HCT116 (cell line): Measurements from ENCODE around the gene STPG3. TPM values are rescaled to one million over a fixed set of nuclear protein-coding genes. Genes with fewer than 3 reads are reported as not detected.
A peak's percentile ranks its signal among the peaks of the same experiment; 100 is the strongest.
"Not testable (repeated sequence)": the region's sequence is repeated elsewhere in the genome, so short reads cannot be mapped to it uniquely, and the experiment has no call there.

Source experiments
- ATAC-seq: fragments of 200-7000 bp; cut with Tn5 transposase; 2 replicates; pipeline ENCODE4 v1.9.1; 2020; ENCODE audit warnings: mild to moderate bottlenecking, moderate library complexity
- BruUV-seq: library from RNA; stranded (reverse); fragments of 400-500 nt; replicated peaks from 2 replicates; lab custom pipeline; 2021; lab: Mats Ljungman, UMichigan
- CTCF ChIA-PET: fragments of 300-600 bp; sonication (Branson Sonifier 250); formaldehyde crosslinking; loops from one replicate; lab custom pipeline; 2021; ENCODE audit warnings: antibody characterized with exemption; lab: Charles Lee
- POLR2A ChIA-PET: fragments of 300-600, 350-600 bp; sonication (Branson Sonifier 250); formaldehyde crosslinking; loops from one replicate; lab custom pipeline; 2021; ENCODE audit warnings: antibody characterized with exemption; lab: Charles Lee
- RAD21 ChIA-PET, 2 experiments: fragments of 300-600 bp; sonication (Branson Sonifier 250); formaldehyde crosslinking; loops; one replicate each; lab custom pipeline; 2023; ENCODE audit warnings: low total read pairs in 2 of 2; ENCODE audit not compliant: uncharacterized antibody in 2 of 2, unreplicated experiment in 2 of 2, low non-redundant PET in 1 of 2; lab: Charles Lee
- DNase-seq: peaks from one replicate; pipeline ENCODE4 v3.0.0-alpha.2; 2010; ENCODE audit warnings: low read depth, low spot score
- H2AFZ ChIP-seq: fragments of 200-600 bp; shearing (Covaris generic), sonication (generic); 2 replicates; pipeline ENCODE4 v1.6.1; 2017; ENCODE audit warnings: low read depth, mixed run types, mixed read lengths, antibody characterized with exemption, low read length; ENCODE audit not compliant: poor library complexity, severe bottlenecking
- H3K27ac ChIP-seq: 2 replicates; pipeline ENCODE4 v1.5.1; 2012; ENCODE audit warnings: low read depth, low read length
- H3K27me3 ChIP-seq: fragments of 200-600 bp; sonication (generic); 2 replicates; pipeline ENCODE4 v1.6.1; 2016; ENCODE audit warnings: mixed run types, low read length, mixed read lengths; ENCODE audit not compliant: insufficient read depth
- H3K36me3 ChIP-seq, 2 experiments: fragments of 200-500 bp in 1 of 2; fragments of 200-600 bp in 1 of 2; sonication (Bioruptor generic) in 1 of 2; sonication (generic) in 1 of 2; 2 replicates each; pipeline versions ENCODE4 v1.5.1 to v1.6.1; 2014 to 2016; ENCODE audit warnings: low read length in 2 of 2, inconsistent platforms in 1 of 2, mixed read lengths in 1 of 2, mixed run types in 1 of 2; ENCODE audit not compliant: insufficient read depth in 2 of 2, control insufficient read depth in 1 of 2
- H3K4me1 ChIP-seq, 2 experiments: fragments of 200-600 bp in 1 of 2; sonication (generic) in 1 of 2; 2 replicates each; pipeline versions ENCODE4 v1.5.1 to v1.6.1; 2012 to 2017; ENCODE audit warnings: low read length in 2 of 2, inconsistent platforms in 1 of 2, mild to moderate bottlenecking in 1 of 2, mixed read lengths in 1 of 2, mixed run types in 1 of 2, moderate library complexity in 1 of 2; ENCODE audit not compliant: insufficient read depth in 2 of 2, control insufficient read depth in 1 of 2
- H3K4me2 ChIP-seq: fragments of 200-600 bp; sonication (generic); 2 replicates; pipeline ENCODE4 v1.6.1; 2017; ENCODE audit warnings: mixed run types, low read length, mixed read lengths
- H3K4me3 ChIP-seq, 2 experiments: fragments of 200-600 bp in 1 of 2; sonication (generic) in 1 of 2; replicated peaks in 1 of 2; 2 replicates each; pipeline ENCODE4 v1.5.1; 2011 to 2016; ENCODE audit warnings: low read length in 2 of 2, control low read depth in 1 of 2, low read depth in 1 of 2, mild to moderate bottlenecking in 1 of 2, mixed read lengths in 1 of 2, mixed run types in 1 of 2
- H3K79me2 ChIP-seq: fragments of 200-600 bp; sonication (generic); 2 replicates; pipeline ENCODE4 v1.6.1; 2017; ENCODE audit warnings: mild to moderate bottlenecking, mixed run types, low read length, moderate library complexity, mixed read lengths; ENCODE audit not compliant: insufficient read depth
- H3K9ac ChIP-seq: fragments of 200-600 bp; sonication (generic); 2 replicates; pipeline ENCODE4 v1.6.1; 2016; ENCODE audit warnings: low read length, mixed read lengths
- H3K9me2 ChIP-seq: fragments of 200-600 bp; sonication (generic), shearing (Covaris generic); 2 replicates; pipeline ENCODE4 v1.6.1; 2017; ENCODE audit warnings: mixed run types, mild to moderate bottlenecking, moderate library complexity; ENCODE audit not compliant: insufficient read depth
- H3K9me3 ChIP-seq, 2 experiments: fragments of 200-500 bp in 1 of 2; fragments of 200-600 bp in 1 of 2; sonication (Bioruptor generic) in 1 of 2; sonication (generic) in 1 of 2; 2 replicates each; pipeline ENCODE4 v1.6.1; 2014 to 2017; ENCODE audit warnings: low read length in 2 of 2, mixed read lengths in 2 of 2, inconsistent platforms in 1 of 2, low read depth in 1 of 2, mild to moderate bottlenecking in 1 of 2, mixed run types in 1 of 2, moderate library complexity in 1 of 2; ENCODE audit not compliant: control insufficient read depth in 1 of 2, insufficient read depth in 1 of 2
- H4K20me1 ChIP-seq: fragments of 200-600 bp; sonication (generic), shearing (Covaris generic); 2 replicates; pipeline ENCODE4 v1.6.1; 2017; ENCODE audit warnings: mixed run types, mild to moderate bottlenecking, moderate library complexity; ENCODE audit not compliant: insufficient read depth
- CBX3 ChIP-seq: IDR thresholded peaks from 2 replicates; pipeline ENCODE4 v1.6.1; 2012; ENCODE audit warnings: low read depth
- CEBPB ChIP-seq: IDR thresholded peaks from 2 replicates; pipeline ENCODE4 v1.6.1; 2012; ENCODE audit warnings: low read depth
- ELF1 ChIP-seq: IDR thresholded peaks from 2 replicates; pipeline ENCODE4 v1.6.1; 2012; ENCODE audit warnings: low read depth, borderline replicate concordance
- EZH2 ChIP-seq: fragments of 200-600 bp; sonication (generic); IDR thresholded peaks from 2 replicates; pipeline ENCODE4 v1.6.1; 2017; ENCODE audit warnings: antibody characterized with exemption, mixed run types
- FOSL1 ChIP-seq: IDR thresholded peaks from 2 replicates; pipeline ENCODE4 v1.6.1; 2012; ENCODE audit warnings: low read depth
- RAD21 ChIP-seq: IDR thresholded peaks from 2 replicates; pipeline ENCODE4 v1.6.1; 2012; ENCODE audit warnings: low read depth, mild to moderate bottlenecking
- SP1 ChIP-seq: IDR thresholded peaks from 2 replicates; pipeline ENCODE4 v1.6.1; 2012; ENCODE audit warnings: low read depth
- SRF ChIP-seq: IDR thresholded peaks from 2 replicates; pipeline ENCODE4 v1.6.1; 2012; ENCODE audit warnings: low read depth
- YY1 ChIP-seq: IDR thresholded peaks from 2 replicates; pipeline ENCODE4 v1.6.1; 2011; ENCODE audit warnings: low read length, low read depth, moderate library complexity, mild to moderate bottlenecking; ENCODE audit not compliant: insufficient replicate concordance; ENCODE audit errors: extremely low read depth
- ZFX ChIP-seq: fragments of 450-650 bp; IDR thresholded peaks from 2 replicates; pipeline ENCODE4 v1.6.1; 2017
- ZNF274 ChIP-seq: fragments of 200-500 bp; sonication (Bioruptor generic); IDR thresholded peaks from 2 replicates; pipeline ENCODE4 v1.6.1; 2014; ENCODE audit warnings: mild to moderate bottlenecking, low read depth, low read length, inconsistent platforms
- intact Hi-C: fragments of 100-400 bp; cut with micrococcal nuclease; formaldehyde crosslinking; loops from 2 replicates; pipeline ENCODE4 v1.10.0; 2022
- total RNA-seq: library from RNA; stranded (reverse); gene quantifications from one replicate; pipeline ENCODE4 v1.2.1, GENCODE V29; 2021; ENCODE audit not compliant: unreplicated experiment
- TF ChIP-seq, protein P1 (sequence below): IDR thresholded peaks from 2 replicates; pipeline ENCODE4 v1.6.1; 2011; ENCODE audit warnings: mild to moderate bottlenecking, low read length, moderate library complexity; ENCODE audit not compliant: insufficient replicate concordance; ENCODE audit errors: extremely low read depth
- TF ChIP-seq, protein P2 (sequence below): IDR thresholded peaks from 2 replicates; pipeline ENCODE4 v1.6.1; 2012; ENCODE audit warnings: low read depth

STPG3 gene
- total RNA-seq, 1 experiment from 2014 or later, result not detected

DNA sequence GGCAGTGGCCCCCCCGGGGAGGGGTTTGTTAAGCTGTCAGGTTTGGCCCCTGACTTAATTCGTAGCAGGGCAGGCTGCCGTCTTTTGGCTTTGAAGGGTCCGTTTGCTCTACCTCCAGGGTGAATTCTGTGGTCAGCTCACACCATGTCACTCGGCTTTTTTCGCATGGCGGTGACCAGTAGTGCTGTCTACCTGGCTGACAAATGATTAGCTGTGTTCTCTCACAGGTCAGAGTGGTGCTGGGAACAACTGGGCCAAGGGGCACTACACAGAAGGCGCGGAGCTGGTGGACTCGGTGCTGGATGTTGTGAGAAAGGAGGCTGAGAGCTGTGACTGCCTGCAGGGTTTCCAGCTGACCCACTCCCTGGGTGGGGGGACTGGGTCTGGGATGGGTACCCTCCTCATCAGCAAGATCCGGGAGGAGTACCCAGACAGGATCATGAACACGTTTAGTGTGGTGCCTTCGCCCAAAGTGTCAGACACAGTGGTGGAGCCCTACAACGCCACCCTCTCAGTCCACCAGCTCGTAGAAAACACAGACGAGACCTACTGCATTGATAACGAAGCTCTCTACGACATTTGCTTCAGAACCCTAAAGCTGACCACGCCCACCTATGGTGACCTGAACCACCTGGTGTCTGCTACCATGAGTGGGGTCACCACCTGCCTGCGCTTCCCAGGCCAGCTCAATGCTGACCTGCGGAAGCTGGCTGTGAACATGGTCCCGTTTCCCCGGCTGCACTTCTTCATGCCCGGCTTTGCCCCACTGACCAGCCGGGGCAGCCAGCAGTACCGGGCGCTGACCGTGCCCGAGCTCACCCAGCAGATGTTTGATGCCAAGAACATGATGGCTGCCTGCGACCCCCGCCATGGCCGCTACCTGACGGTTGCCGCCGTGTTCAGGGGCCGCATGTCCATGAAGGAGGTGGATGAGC, 8.6 kb upstream of the STPG3 start:
- H3K36me3 ChIP-seq, result peaks cover 11 to 21% of the 10 kb centered on the region in 2 experiments
- H3K4me2 ChIP-seq, result peak overlapping the region; percentile 98
- DNase-seq (no peak), ATAC-seq (no peak)
- ChIA-PET CTCF (interaction anchor here (0.6 kb wide), 1 partner anchor 18 kb away, joined by 4 read pairs; no protein-coding TSS in a partner anchor), POLR2A (interaction anchor here (0.7 to 1.7 kb wide), 9 partner anchors 10 to 166 kb away, joined by 3 to 13 read pairs (median 3); partner anchors contain the start of genes NELFB, RNF224, TPRN and UAP1L1), RAD21 (interaction anchor here in 1 of 2 experiments (0.6 kb wide), 1 partner anchor 44 kb away, joined by 4 read pairs; no protein-coding TSS in a partner anchor)
- H3K9ac ChIP-seq, result peak overlapping the region; percentile 93
- no TSS peak for BruUV-seq
- H4K20me1 ChIP-seq, result peaks cover 21% of the 10 kb centered on the region; the same call in 1 of the 2 replicates
- TF ChIP-seq CEBPB, result no peak
- no peak for TF ChIP-seq EZH2
- no peak for TF ChIP-seq SP1
- no peak for TF ChIP-seq ZNF274
- TF ChIP-seq FOSL1, result no peak
- no peak for TF ChIP-seq ZFX
- TF ChIP-seq SRF, result no peak
- TF ChIP-seq, protein P1, sequence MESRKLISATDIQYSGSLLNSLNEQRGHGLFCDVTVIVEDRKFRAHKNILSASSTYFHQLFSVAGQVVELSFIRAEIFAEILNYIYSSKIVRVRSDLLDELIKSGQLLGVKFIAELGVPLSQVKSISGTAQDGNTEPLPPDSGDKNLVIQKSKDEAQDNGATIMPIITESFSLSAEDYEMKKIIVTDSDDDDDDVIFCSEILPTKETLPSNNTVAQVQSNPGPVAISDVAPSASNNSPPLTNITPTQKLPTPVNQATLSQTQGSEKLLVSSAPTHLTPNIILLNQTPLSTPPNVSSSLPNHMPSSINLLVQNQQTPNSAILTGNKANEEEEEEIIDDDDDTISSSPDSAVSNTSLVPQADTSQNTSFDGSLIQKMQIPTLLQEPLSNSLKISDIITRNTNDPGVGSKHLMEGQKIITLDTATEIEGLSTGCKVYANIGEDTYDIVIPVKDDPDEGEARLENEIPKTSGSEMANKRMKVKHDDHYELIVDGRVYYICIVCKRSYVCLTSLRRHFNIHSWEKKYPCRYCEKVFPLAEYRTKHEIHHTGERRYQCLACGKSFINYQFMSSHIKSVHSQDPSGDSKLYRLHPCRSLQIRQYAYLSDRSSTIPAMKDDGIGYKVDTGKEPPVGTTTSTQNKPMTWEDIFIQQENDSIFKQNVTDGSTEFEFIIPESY, result no peak
- TF ChIP-seq, protein P2, sequence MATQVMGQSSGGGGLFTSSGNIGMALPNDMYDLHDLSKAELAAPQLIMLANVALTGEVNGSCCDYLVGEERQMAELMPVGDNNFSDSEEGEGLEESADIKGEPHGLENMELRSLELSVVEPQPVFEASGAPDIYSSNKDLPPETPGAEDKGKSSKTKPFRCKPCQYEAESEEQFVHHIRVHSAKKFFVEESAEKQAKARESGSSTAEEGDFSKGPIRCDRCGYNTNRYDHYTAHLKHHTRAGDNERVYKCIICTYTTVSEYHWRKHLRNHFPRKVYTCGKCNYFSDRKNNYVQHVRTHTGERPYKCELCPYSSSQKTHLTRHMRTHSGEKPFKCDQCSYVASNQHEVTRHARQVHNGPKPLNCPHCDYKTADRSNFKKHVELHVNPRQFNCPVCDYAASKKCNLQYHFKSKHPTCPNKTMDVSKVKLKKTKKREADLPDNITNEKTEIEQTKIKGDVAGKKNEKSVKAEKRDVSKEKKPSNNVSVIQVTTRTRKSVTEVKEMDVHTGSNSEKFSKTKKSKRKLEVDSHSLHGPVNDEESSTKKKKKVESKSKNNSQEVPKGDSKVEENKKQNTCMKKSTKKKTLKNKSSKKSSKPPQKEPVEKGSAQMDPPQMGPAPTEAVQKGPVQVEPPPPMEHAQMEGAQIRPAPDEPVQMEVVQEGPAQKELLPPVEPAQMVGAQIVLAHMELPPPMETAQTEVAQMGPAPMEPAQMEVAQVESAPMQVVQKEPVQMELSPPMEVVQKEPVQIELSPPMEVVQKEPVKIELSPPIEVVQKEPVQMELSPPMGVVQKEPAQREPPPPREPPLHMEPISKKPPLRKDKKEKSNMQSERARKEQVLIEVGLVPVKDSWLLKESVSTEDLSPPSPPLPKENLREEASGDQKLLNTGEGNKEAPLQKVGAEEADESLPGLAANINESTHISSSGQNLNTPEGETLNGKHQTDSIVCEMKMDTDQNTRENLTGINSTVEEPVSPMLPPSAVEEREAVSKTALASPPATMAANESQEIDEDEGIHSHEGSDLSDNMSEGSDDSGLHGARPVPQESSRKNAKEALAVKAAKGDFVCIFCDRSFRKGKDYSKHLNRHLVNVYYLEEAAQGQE, result no peak
- no peak for TF ChIP-seq RAD21
- TF ChIP-seq ELF1, result no peak
- TF ChIP-seq CBX3, result no peak
- TF ChIP-seq YY1, result no peak
- peaks cover 21 to 46% of the 10 kb centered on the region in 2 experiments for H3K4me1 ChIP-seq
- peak overlapping the region; percentile 85 to 96 for H3K4me3 ChIP-seq
- no peaks in the 10 kb centered on the region for H3K9me2 ChIP-seq
- H3K79me2 ChIP-seq, result peaks cover 40% of the 10 kb centered on the region
- H3K27me3 ChIP-seq, result no peaks in the 10 kb centered on the region
- H2AFZ ChIP-seq, result no peak overlapping the region
- H3K27ac ChIP-seq, result peak overlapping the region; percentile 96
- intact Hi-C loops, result no loop called here
- H3K9me3 ChIP-seq, result no peaks in the 10 kb centered on the region

DNA sequence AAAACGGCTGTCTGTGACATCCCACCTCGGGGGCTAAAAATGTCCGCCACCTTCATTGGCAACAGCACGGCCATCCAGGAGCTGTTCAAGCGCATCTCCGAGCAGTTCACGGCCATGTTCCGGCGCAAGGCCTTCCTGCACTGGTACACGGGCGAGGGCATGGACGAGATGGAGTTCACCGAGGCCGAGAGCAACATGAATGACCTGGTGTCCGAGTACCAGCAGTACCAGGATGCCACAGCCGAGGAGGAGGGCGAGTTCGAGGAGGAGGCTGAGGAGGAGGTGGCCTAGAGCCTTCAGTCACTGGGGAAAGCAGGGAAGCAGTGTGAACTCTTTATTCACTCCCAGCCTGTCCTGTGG, 7.8 kb upstream of the STPG3 start:
- CTCF ChIA-PET, DNase-seq, H3K9me3 ChIP-seq, H3K4me3 ChIP-seq, intact Hi-C loops, BruUV-seq, H3K9ac ChIP-seq, H2AFZ ChIP-seq, H3K9me2 ChIP-seq, ATAC-seq, H3K27me3 ChIP-seq, RAD21 ChIA-PET: not testable (repeated sequence)
- Histone ChIP-seq H3K27ac (peak overlapping the region; percentile 11; the same call in 1 of the 2 replicates), H3K4me1 (peaks cover 15 to 39% of the 10 kb centered on the region in 2 experiments), H4K20me1 (peaks cover 21% of the 10 kb centered on the region; the same call in 1 of the 2 replicates), H3K79me2 (peaks cover 40% of the 10 kb centered on the region), H3K4me2 (0 out of 2 replicates have a peak overlapping the region, but pooled peaks have one; percentile 10), H3K36me3 (peaks cover 11 to 21% of the 10 kb centered on the region in 2 experiments)
- POLR2A ChIA-PET, result interaction anchor here (1.1 to 1.7 kb wide), 4 partner anchors 11 to 54 kb away, joined by 3 to 13 read pairs (median 3); partner anchors contain the start of genes NELFB and RNF224
